Epithelial cell of proximal tubule (primary cell): Measurements from ENCODE around the gene NFILZ. TPM values are rescaled to one million over a fixed set of nuclear protein-coding genes. Genes with fewer than 3 reads are reported as not detected.
"Not testable (repeated sequence)": the region's sequence is repeated elsewhere in the genome, so short reads cannot be mapped to it uniquely, and the experiment has no call there.

Source experiments
- DNase-seq: peaks from one replicate; pipeline ENCODE4 v3.0.0-alpha.2; 2011; ENCODE audit warnings: low read depth
- H3K4me3 ChIP-seq: 2 replicates; pipeline ENCODE4 v1.5.1; 2011; ENCODE audit warnings: low read depth, mild to moderate bottlenecking, low read length
- total RNA-seq: library from RNA; depleted of rRNA; stranded (reverse); fragments of >200 nt; gene quantifications from 2 replicates; pipeline ENCODE4 v1.2.3, GENCODE V29; 2015
- TF ChIP-seq, protein P1 (sequence below): conservative IDR thresholded peaks from 2 replicates; pipeline ENCODE4 v1.5.1; 2012; ENCODE audit warnings: low read depth, mild to moderate bottlenecking, low read length

NFILZ gene
- total RNA-seq, 1 donor from 2014 or later: not detected

DNA sequence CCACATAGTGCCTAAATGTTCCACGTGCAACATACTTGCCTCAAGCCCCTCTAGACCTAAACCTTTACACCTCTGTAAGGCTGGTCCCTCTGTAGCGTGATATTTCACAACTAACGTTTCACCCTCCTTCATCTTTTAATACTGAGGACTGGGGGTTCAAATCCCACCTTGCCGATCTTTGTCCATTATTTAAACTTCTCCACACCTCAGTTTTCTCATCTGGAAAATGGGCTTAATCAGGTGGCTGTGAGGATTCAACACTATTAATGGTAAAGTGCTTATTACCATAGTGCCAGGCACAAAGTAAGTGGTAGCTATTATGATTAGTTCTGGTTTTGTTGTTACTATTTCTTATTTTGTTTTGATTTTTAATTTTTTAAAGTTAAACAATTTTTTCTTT lies 12.4 kb upstream of the NFILZ start:
- no peak overlapping the region for H3K4me3 ChIP-seq
- DNase-seq: no peak
- TF ChIP-seq, protein P1, sequence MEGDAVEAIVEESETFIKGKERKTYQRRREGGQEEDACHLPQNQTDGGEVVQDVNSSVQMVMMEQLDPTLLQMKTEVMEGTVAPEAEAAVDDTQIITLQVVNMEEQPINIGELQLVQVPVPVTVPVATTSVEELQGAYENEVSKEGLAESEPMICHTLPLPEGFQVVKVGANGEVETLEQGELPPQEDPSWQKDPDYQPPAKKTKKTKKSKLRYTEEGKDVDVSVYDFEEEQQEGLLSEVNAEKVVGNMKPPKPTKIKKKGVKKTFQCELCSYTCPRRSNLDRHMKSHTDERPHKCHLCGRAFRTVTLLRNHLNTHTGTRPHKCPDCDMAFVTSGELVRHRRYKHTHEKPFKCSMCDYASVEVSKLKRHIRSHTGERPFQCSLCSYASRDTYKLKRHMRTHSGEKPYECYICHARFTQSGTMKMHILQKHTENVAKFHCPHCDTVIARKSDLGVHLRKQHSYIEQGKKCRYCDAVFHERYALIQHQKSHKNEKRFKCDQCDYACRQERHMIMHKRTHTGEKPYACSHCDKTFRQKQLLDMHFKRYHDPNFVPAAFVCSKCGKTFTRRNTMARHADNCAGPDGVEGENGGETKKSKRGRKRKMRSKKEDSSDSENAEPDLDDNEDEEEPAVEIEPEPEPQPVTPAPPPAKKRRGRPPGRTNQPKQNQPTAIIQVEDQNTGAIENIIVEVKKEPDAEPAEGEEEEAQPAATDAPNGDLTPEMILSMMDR: no peak

DNA sequence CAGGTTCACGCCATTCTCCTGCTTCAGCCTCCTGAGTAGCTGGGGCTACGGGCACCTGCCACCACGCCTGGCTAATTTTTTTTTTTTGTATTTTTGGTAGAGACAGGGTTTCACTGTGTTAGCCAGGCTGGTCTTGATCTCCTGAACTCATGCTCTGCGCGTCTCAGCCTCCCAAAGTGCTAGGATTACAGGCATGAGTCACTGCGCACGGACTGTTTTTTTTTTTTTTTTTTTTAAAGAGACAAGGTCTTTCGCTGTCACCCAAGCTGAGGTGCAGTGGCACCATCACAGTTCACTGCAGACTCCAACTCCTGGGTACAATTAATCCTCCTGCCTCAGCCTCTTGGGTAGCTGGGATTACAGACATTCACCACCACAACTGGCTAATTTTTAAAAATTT lies 11.7 kb upstream of the NFILZ start:
- H3K4me3 ChIP-seq: no peak overlapping the region
- DNase-seq: no peak

DNA sequence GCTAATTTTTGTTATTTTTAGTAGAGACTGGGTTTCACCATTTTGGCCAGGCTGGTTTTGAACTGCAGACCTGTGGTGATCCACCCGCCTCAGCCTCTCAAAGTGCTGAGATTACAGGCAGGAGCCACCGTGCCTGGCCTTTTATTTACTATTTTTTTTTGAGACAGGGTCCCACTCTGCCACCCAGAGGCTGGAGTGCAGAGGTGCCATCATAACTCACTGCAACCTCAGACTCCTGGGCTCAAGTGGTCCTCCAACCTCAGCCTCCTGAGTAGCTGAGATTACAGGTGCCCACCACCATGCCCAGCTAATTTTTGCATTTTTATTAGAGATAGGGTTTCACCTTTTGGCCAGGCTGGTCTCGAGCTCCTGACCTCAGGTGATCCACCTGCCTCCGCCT lies 7.5 kb upstream of the NFILZ start:
- not testable (repeated sequence) for H3K4me3 ChIP-seq, DNase-seq

More for the DNA sequence above, 11.7 kb upstream of the NFILZ start:
- TF ChIP-seq, protein P1: no peak

DNA sequence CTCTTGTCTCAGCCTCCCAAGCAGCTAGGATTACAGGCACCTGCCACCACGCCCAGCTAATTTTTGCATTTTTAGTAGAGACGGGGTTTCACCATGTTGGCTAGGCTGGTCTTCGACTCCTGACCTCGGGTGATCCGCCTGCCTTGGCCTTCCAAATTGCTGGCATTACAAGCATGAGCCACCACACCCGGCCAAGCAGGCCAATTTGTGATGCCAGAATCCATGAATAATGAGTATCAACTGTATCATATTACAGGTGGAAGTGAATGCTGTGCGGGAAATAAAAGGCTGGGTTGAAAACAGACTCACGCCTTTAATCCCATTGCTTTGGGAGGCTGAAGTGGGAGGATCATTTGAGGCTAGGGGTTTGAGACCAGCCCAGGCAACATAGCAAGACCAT lies 3.6 kb upstream of the NFILZ start:
- TF ChIP-seq, protein P1: no peak
- no peak overlapping the region for H3K4me3 ChIP-seq

DNA sequence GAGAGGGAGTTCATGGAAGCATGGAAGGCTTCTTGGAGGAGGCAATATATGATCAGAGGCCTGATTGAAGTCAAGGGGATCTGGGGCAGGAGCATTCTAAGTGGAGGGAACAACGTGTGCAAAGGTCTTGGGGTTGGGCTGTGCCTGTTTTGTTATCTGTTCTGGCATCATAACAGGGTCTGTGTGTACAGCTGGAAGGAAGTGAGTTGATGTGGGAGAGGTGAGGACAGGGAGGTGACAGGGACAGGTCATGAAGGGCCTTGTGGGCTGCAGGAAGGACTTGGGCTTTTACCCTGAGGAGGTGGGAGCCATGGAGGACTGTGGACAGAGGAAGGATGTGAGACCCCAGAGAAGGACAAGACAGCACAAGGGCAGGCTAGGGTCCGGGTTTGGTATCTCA lies 1.2 kb upstream of the NFILZ start:
- TF ChIP-seq, protein P1: no peak
- no peak overlapping the region for H3K4me3 ChIP-seq

More for the DNA sequence above, 3.6 kb upstream of the NFILZ start:
- no peak for DNase-seq

DNA sequence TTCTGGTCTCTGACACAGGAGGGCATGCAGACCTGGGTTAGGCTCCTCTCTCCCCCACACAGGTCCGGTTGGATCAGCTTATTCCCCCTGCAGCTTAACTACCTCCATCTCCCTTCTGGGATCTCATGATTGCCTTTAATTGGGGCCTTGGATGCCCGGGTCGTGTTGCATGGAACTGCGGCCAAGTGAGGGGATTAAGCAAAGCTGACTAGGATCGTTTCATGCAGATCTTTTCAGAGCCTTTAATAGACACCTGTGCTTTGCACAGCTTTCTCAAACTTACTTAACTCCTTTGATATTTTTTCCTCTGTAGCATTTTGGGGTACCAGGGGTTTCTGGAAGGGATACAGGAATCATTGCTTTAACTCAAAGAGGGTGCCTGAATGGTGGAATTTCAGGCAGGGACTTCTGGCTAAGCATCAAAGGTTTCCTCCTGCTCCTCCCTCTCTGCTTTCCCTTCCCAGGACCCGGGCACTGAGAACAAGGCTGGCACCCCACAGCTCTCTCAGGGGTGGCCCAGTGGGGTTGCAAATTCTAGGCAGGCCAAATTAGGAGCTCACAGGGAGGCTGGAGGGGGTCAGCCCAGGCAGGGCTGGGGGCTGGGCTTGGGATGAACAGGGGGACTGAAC lies 477 bp downstream of the NFILZ start:
- DNase-seq: no peak
- TF ChIP-seq, protein P1: no peak
- H3K4me3 ChIP-seq: no peak overlapping the region

More for the DNA sequence above, 1.2 kb upstream of the NFILZ start:
- DNase-seq: no peak

DNA sequence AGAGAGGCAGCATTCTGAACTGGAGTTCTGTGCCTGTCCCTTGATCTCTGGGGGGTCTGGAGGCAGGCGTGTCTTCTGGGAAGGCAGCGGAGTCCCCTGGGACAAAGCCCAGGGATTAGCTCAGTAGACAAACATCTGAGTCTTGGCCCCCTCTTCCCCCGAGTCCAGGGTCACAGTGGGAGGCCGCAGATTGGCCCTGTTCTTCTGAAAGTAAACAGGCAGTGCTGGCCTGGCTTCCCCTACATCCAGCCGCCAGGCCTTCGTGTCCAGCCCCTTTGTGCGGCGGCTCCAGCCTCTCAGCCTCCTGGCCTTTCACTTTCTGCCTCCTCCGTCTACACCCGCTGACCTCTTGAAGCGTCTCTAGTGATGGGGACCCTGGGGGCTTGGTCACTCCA lies 989 bp downstream of the NFILZ start:
- H3K4me3 ChIP-seq: no peak overlapping the region
- no peak for DNase-seq
- TF ChIP-seq, protein P1: no peak
